GM12875 (cell line): Measurements from ENCODE around the gene LGALS14.

ENCODE experiments used
- H3K4me3 ChIP-seq: one replicate; pipeline ENCODE4 v1.5.1; 2011; ENCODE audit warnings: low read depth, low read length, control low read depth
- CTCF ChIP-seq: IDR thresholded peaks from 2 replicates; pipeline ENCODE4 v1.5.1; 2011; ENCODE audit warnings: low read depth, mild to moderate bottlenecking, control low read depth, inconsistent platforms, low read length, moderate library complexity, borderline replicate concordance; ENCODE audit not compliant: insufficient read depth

The LGALS14 gene

GRCh38 chr19:39695759-39696158 is 8.5 kb upstream of the LGALS14 start:
- H3K4me3 ChIP-seq, result no peak overlapping the region
- no peak for TF ChIP-seq CTCF

- no peak for TF ChIP-seq CTCF
Observed at GRCh38 chr19:39696387-39696786, 7.9 kb upstream of the LGALS14 start.

GRCh38 chr19:39698535-39698934 is 5.7 kb upstream of the LGALS14 start:
- no peak for TF ChIP-seq CTCF
- H3K4me3 ChIP-seq, result no peak overlapping the region

More at GRCh38 chr19:39696387-39696786, 7.9 kb upstream of the LGALS14 start:
- no peak overlapping the region for H3K4me3 ChIP-seq

- H3K4me3 ChIP-seq, result no peak overlapping the region
- TF ChIP-seq CTCF, result no peak
Observed at GRCh38 chr19:39701291-39701690, 3.0 kb upstream of the LGALS14 start.

GRCh38 chr19:39705578-39706188 is 1.4 kb downstream of the LGALS14 start:
- H3K4me3 ChIP-seq, result no peak overlapping the region
- no peak for TF ChIP-seq CTCF

GRCh38 chr19:39708594-39708993 is 4.3 kb downstream of the LGALS14 start:
- no peak for TF ChIP-seq CTCF
- H3K4me3 ChIP-seq, result no peak overlapping the region

- no peak for TF ChIP-seq CTCF
Observed at GRCh38 chr19:39709026-39709872, 5.0 kb downstream of the LGALS14 start.

More at GRCh38 chr19:39709026-39709872, 5.0 kb downstream of the LGALS14 start:
- H3K4me3 ChIP-seq, result no peak overlapping the region
